HepG2 (cell line): ENCODE data around the gene IL17RC. TPM values are rescaled to one million over a fixed set of nuclear protein-coding genes. Genes with fewer than 3 reads are reported as not detected.

Experiments used
- AKAP8 ChIP-seq: sonication (generic); formaldehyde crosslinking; IDR thresholded peaks from 2 replicates; pipeline ENCODE4 v1.5.1; 2020; ENCODE audit warnings: mild to moderate bottlenecking, missing genetic modification reagents
- ATRX ChIP-seq: sonication (generic); formaldehyde crosslinking; IDR thresholded peaks from 2 replicates; pipeline ENCODE4 v1.4.0; 2020; ENCODE audit warnings: missing genetic modification reagents, borderline replicate concordance
- BCL6 ChIP-seq: IDR thresholded peaks from 2 replicates; pipeline ENCODE4 v1.6.1; 2016; ENCODE audit warnings: missing genetic modification reagents, missing compliant biosample characterization
- CBX2 ChIP-seq, 2 experiments: fragments of 200-600 bp in 1 of 2; sonication (generic); formaldehyde crosslinking in 1 of 2; IDR thresholded peaks; 2 replicates each; pipeline versions ENCODE4 v1.7.0 to v1.8.1; 2018 to 2022; ENCODE audit warnings: low read depth in 2 of 2, low read length in 1 of 2, mild to moderate bottlenecking in 1 of 2, missing genetic modification reagents in 1 of 2
- CEBPG ChIP-seq: IDR thresholded peaks from 2 replicates; pipeline ENCODE4 v1.6.1; 2016
- EHMT2 ChIP-seq: fragments of 200-600 bp; sonication (generic); IDR thresholded peaks from 2 replicates; pipeline ENCODE4 v1.7.0; 2017; ENCODE audit warnings: antibody characterized with exemption, low read depth, low read length, borderline replicate concordance
- GRHL1 ChIP-seq: sonication (generic); formaldehyde crosslinking; conservative IDR thresholded peaks from 2 replicates; pipeline ENCODE4 v1.8.0; 2022; ENCODE audit warnings: missing genetic modification reagents
- HHEX ChIP-seq: IDR thresholded peaks from 2 replicates; pipeline ENCODE4 v1.6.1; 2016; ENCODE audit warnings: control low read depth
- HIC2 ChIP-seq: sonication (generic); formaldehyde crosslinking; IDR thresholded peaks from 2 replicates; pipeline ENCODE4 v1.9.0; 2022; ENCODE audit warnings: low read depth, missing genetic modification reagents
- HNRNPK ChIP-seq: fragments of 200-400 bp; formaldehyde crosslinking; IDR thresholded peaks from 2 replicates; pipeline ENCODE4 v1.6.1; 2018; ENCODE audit warnings: low read length, low read depth, moderate library complexity, mild to moderate bottlenecking; ENCODE audit not compliant: poor library complexity, severe bottlenecking
- JARID2 ChIP-seq: sonication (generic); formaldehyde crosslinking; IDR thresholded peaks from 2 replicates; pipeline ENCODE4 v1.8.1; 2023; ENCODE audit warnings: missing genetic modification reagents, inconsistent platforms; ENCODE audit not compliant: insufficient replicate concordance
- KLF11 ChIP-seq: IDR thresholded peaks from 2 replicates; pipeline ENCODE4 v1.6.1; 2016; ENCODE audit warnings: missing compliant biosample characterization
- LCORL ChIP-seq, 2 experiments: fragments of 450-650 bp in 1 of 2; sonication (generic) in 1 of 2; formaldehyde crosslinking in 1 of 2; IDR thresholded peaks; 2 replicates each; pipeline versions ENCODE4 v1.5.0 to v1.6.1; 2017 to 2020; ENCODE audit warnings: antibody characterized with exemption in 1 of 2, missing genetic modification reagents in 1 of 2
- MAF1 ChIP-seq: sonication (generic); formaldehyde crosslinking; IDR thresholded peaks from 2 replicates; pipeline ENCODE4 v1.5.0; 2020; ENCODE audit warnings: missing genetic modification reagents, borderline replicate concordance
- MIXL1 ChIP-seq: IDR thresholded peaks from 2 replicates; pipeline ENCODE4 v1.6.1; 2016
- NCOA1 ChIP-seq: sonication (generic); formaldehyde crosslinking; IDR thresholded peaks from 2 replicates; pipeline ENCODE4 v1.9.0; 2021; ENCODE audit warnings: missing genetic modification reagents
- NFE2L1 ChIP-seq: sonication (generic); formaldehyde crosslinking; IDR thresholded peaks from 2 replicates; pipeline ENCODE4 v1.4.0; 2020; ENCODE audit warnings: missing genetic modification reagents, mild to moderate bottlenecking, borderline replicate concordance
- NR1H2 ChIP-seq: sonication (generic); formaldehyde crosslinking; IDR thresholded peaks from 2 replicates; pipeline ENCODE4 v1.8.1; 2022; ENCODE audit warnings: low read depth, missing genetic modification reagents, borderline replicate concordance
- PHF8 ChIP-seq: sonication (generic); formaldehyde crosslinking; IDR thresholded peaks from 2 replicates; pipeline ENCODE4 v1.5.0; 2020; ENCODE audit warnings: missing genetic modification reagents
- SP4 ChIP-seq: sonication (generic); formaldehyde crosslinking; IDR thresholded peaks from 2 replicates; pipeline ENCODE4 v1.8.1; 2023; ENCODE audit warnings: mild to moderate bottlenecking, missing genetic modification reagents
- TEAD3 ChIP-seq: optimal IDR thresholded peaks from 2 replicates; pipeline ENCODE3; 2016; ENCODE audit warnings: borderline replicate concordance
- WIZ ChIP-seq: sonication (generic); formaldehyde crosslinking; IDR thresholded peaks from 2 replicates; pipeline ENCODE4 v1.5.1; 2020; ENCODE audit warnings: mild to moderate bottlenecking, missing genetic modification reagents
- ZNF484 ChIP-seq: sonication (generic); formaldehyde crosslinking; IDR thresholded peaks from 2 replicates; pipeline ENCODE4 v1.5.1; 2020; ENCODE audit warnings: mild to moderate bottlenecking, low read depth, missing genetic modification reagents, borderline replicate concordance
- ZNF841 ChIP-seq: sonication (generic); formaldehyde crosslinking; IDR thresholded peaks from 2 replicates; pipeline ENCODE4 v1.8.1; 2023; ENCODE audit warnings: missing genetic modification reagents, borderline replicate concordance
- ZSCAN12 ChIP-seq: sonication (generic); formaldehyde crosslinking; IDR thresholded peaks from 2 replicates; pipeline ENCODE4 v1.9.0; 2021; ENCODE audit warnings: mild to moderate bottlenecking, missing genetic modification reagents
- ZSCAN22 ChIP-seq: sonication (generic); formaldehyde crosslinking; IDR thresholded peaks from 2 replicates; pipeline ENCODE4 v1.4.0; 2020; ENCODE audit warnings: mild to moderate bottlenecking, missing genetic modification reagents
- ZSCAN9 ChIP-seq: IDR thresholded peaks from 2 replicates; pipeline ENCODE4 v1.6.1; 2016; ENCODE audit warnings: borderline replicate concordance
- ZZZ3 ChIP-seq: sonication (generic); formaldehyde crosslinking; IDR thresholded peaks from 2 replicates; pipeline ENCODE4 v1.4.0; 2020; ENCODE audit warnings: missing genetic modification reagents, mild to moderate bottlenecking, borderline replicate concordance
- polyA plus RNA-seq, 8 experiments: library from polyadenylated mRNA; depleted of rRNA in 3 of 8; stranded (reverse) in 7 of 8; unstranded in 1 of 8; fragments of >200 nt; fragmentation: Illumina TruSeq in 4 of 8; extraction: Trizol in 4 of 8; gene quantifications; 2 replicates each; pipeline versions ENCODE4 v1.2.1 to v1.2.3, GENCODE V29; 2011 to 2016; ENCODE audit warnings: low read depth in 4 of 8, missing spikeins in 1 of 8, mixed read lengths in 1 of 8; ENCODE audit not compliant: insufficient read depth in 1 of 8
- total RNA-seq, 5 experiments: library from RNA; depleted of rRNA; stranded (reverse); fragments of >200 nt; fragmentation: Illumina TruSeq; extraction: Trizol; gene quantifications; 2 replicates each; pipeline ENCODE4 v1.2.3, GENCODE V29; 2016; ENCODE audit warnings: low read depth in 1 of 5

IL17RC gene
- total and polyA plus RNA-seq, 2 of the 13 experiments (the other 11 are each of a cell fraction or from before 2014, with no cell fraction given) = 20.7 to 24.0 TPM

GRCh38 chr3:9890249-9891071 is 26.4 kb upstream of the IL17RC start, which contains the start of gene JAGN1 (continued):
- TF ChIP-seq GRHL1 (CRISPR knock-in tag) = no peak
- TF ChIP-seq ZSCAN9 (CRISPR knock-in tag) = no peak
- no peak for TF ChIP-seq LCORL (IDR thresholded peaks at IDR 0.05)
- TF ChIP-seq LCORL (CRISPR knock-in tag; IDR thresholded peaks at IDR 0.05) = peak; percentile 62
- TF ChIP-seq ZSCAN22 (CRISPR knock-in tag) = no peak
- no peak for TF ChIP-seq TEAD3
- TF ChIP-seq ZSCAN12 (CRISPR knock-in tag) = peak; percentile 65; the same call in 1 of the 2 replicates
- no peak; the same call in 1 of the 2 replicates for TF ChIP-seq NCOA1
- no peak for TF ChIP-seq CEBPG (CRISPR knock-in tag)
- no peak for TF ChIP-seq CBX2 (IDR thresholded peaks at IDR 0.05; ENCODE audit: low read depth, low read length)
- no peak for TF ChIP-seq CBX2 (CRISPR knock-in tag; IDR thresholded peaks at IDR 0.05; ENCODE audit: low read depth)
- no peak for TF ChIP-seq EHMT2
- peak; percentile 10; the same call in 1 of the 2 replicates for TF ChIP-seq BCL6 (CRISPR knock-in tag)
- peak; percentile 45 for TF ChIP-seq JARID2 (CRISPR knock-in tag)
- TF ChIP-seq KLF11 (CRISPR knock-in tag) = no peak
- TF ChIP-seq ZNF841 (CRISPR knock-in tag) = no peak
- TF ChIP-seq MIXL1 (CRISPR knock-in tag) = peak; percentile 43; the same call in 1 of the 2 replicates
- no peak for TF ChIP-seq ATRX (CRISPR knock-in tag)
- TF ChIP-seq SP4 (CRISPR knock-in tag) = peak; percentile 72
- TF ChIP-seq PHF8 (CRISPR knock-in tag) = peak; percentile 96
- peak; percentile 60 for TF ChIP-seq HNRNPK
- TF ChIP-seq NR1H2 (CRISPR knock-in tag) = peak; percentile 44; the same call in 1 of the 2 replicates
- 0 out of 2 replicates have a peak, but pooled peaks have one; percentile 56 for TF ChIP-seq WIZ (CRISPR knock-in tag)
- TF ChIP-seq HIC2 (CRISPR knock-in tag) = 0 out of 2 replicates have a peak, but pooled peaks have one; percentile 54
- TF ChIP-seq ZZZ3 = peak; percentile 43; the same call in 1 of the 2 replicates
- TF ChIP-seq HHEX (CRISPR knock-in tag) = no peak
- TF ChIP-seq AKAP8 (CRISPR knock-in tag) = peak; percentile 74; the same call in 1 of the 2 replicates
- 0 out of 2 replicates have a peak, but pooled peaks have one; percentile 30 for TF ChIP-seq MAF1 (CRISPR knock-in tag)
- TF ChIP-seq ZNF484 (CRISPR knock-in tag) = 0 out of 2 replicates have a peak, but pooled peaks have one; percentile 48
- TF ChIP-seq NFE2L1 (CRISPR knock-in tag) = peak; percentile 67; the same call in 1 of the 2 replicates
